Retinal pigment epithelial cell (primary cell): ENCODE measurements around the gene RAB40A.

Experiments
- DNase-seq: peaks from one replicate; pipeline ENCODE4 v3.0.0-alpha.2; 2010; ENCODE audit warnings: low read depth
- H3K4me3 ChIP-seq: 2 replicates; pipeline ENCODE4 v1.5.1; 2011; ENCODE audit warnings: mild to moderate bottlenecking, low read length, control low read depth, moderate library complexity
- TF ChIP-seq, protein P1 (sequence below): conservative IDR thresholded peaks from 2 replicates; pipeline ENCODE4 v1.5.1; 2011; ENCODE audit warnings: low read depth, low read length, control low read depth, inconsistent platforms

The RAB40A gene, protein sequence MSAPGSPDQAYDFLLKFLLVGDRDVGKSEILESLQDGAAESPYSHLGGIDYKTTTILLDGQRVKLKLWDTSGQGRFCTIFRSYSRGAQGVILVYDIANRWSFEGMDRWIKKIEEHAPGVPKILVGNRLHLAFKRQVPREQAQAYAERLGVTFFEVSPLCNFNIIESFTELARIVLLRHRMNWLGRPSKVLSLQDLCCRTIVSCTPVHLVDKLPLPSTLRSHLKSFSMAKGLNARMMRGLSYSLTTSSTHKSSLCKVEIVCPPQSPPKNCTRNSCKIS

GRCh38 chrX:103519389-103519788 is at the start of gene RAB40A:
Gene RAB40A (minus strand): TSS chrX:103519489. CDS start chrX:103500756, 18,733 bp downstream.
- H3K4me3 ChIP-seq, result no peak within 1 kb of the TSS
- DNase-seq, result no peak
- TF ChIP-seq, protein P1, sequence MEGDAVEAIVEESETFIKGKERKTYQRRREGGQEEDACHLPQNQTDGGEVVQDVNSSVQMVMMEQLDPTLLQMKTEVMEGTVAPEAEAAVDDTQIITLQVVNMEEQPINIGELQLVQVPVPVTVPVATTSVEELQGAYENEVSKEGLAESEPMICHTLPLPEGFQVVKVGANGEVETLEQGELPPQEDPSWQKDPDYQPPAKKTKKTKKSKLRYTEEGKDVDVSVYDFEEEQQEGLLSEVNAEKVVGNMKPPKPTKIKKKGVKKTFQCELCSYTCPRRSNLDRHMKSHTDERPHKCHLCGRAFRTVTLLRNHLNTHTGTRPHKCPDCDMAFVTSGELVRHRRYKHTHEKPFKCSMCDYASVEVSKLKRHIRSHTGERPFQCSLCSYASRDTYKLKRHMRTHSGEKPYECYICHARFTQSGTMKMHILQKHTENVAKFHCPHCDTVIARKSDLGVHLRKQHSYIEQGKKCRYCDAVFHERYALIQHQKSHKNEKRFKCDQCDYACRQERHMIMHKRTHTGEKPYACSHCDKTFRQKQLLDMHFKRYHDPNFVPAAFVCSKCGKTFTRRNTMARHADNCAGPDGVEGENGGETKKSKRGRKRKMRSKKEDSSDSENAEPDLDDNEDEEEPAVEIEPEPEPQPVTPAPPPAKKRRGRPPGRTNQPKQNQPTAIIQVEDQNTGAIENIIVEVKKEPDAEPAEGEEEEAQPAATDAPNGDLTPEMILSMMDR, result no peak

- no peak overlapping the region for H3K4me3 ChIP-seq
- DNase-seq, result no peak
- TF ChIP-seq, protein P1, result no peak
Observed at GRCh38 chrX:103565752-103566151, 46.5 kb upstream of the RAB40A start.

DNA sequence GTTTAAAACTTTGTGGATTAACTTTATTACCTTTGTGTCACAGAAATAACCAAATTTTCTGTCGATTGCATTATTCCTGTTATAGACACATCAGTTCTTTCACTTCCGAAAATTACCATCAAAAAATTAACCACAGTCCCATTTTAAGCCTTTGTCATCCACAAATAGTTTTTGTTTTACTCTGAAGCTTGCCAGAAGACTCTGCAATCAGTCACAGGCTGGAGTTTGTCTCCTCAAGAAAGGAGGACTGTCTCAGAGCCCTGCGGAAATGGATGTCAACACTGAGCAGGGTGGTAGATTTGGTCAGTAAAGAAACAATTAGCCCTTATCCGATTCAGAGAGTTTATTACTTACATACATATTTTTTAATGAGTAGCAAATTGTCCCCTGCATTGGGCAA is 45.9 kb upstream of the RAB40A start:
- no peak for DNase-seq
- H3K4me3 ChIP-seq, result no peak overlapping the region
- TF ChIP-seq, protein P1, result no peak

DNA sequence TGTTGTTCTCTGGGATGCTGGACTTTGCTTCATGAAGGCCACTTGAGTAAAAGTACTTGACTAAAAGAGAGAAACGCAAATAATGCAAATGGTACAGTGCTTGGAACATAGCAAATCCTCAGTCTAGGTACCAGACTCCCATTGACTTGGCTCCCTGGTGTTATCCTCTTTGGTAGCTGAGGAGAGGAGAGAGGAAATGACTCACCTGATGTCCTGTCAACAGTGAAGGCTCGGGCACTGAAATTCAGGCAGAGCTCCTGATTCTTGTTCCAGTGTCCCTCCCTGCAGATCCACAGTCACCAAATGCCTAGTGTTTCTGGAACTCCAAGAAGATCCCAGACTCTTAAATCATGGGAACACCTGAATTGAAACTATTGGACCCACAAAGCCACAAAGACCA is 43.5 kb upstream of the RAB40A start:
- H3K4me3 ChIP-seq, result no peak overlapping the region
- TF ChIP-seq, protein P1, result no peak
- DNase-seq, result no peak

DNA sequence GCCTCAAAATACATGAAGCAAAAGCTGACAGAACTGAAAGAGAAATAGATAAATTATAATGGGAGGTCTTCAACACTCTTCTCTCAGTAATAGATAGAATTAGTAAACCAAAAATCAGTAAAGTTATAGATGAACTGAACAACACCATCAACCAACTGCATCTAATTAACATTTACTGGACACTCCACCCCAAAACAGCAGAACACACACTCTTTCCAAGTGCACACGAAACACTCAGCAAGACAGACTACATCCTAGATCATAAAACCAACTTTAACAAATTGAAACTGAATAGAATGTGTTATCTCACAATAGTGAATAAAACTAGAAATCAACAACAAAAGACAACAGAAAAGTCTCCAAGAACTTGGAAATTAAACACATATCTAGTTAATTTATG is 41.0 kb upstream of the RAB40A start:
- H3K4me3 ChIP-seq, result no peak overlapping the region
- TF ChIP-seq, protein P1, result no peak
- no peak for DNase-seq

GRCh38 chrX:103556963-103557612 is 37.8 kb upstream of the RAB40A start:
- H3K4me3 ChIP-seq, result no peak overlapping the region
- DNase-seq, result no peak
- TF ChIP-seq, protein P1, result no peak
